HCT116 (cell line): Measurements from ENCODE around the gene BTBD9. TPM values are rescaled to one million over a fixed set of nuclear protein-coding genes. Genes with fewer than 3 reads are reported as not detected.

Experiments used
- ATAC-seq: fragments of 200-7000 bp; cut with Tn5 transposase; 2 replicates; pipeline ENCODE4 v1.9.1; 2020; ENCODE audit warnings: mild to moderate bottlenecking, moderate library complexity
- BruUV-seq: library from RNA; stranded (reverse); fragments of 400-500 nt; replicated peaks from 2 replicates; lab custom pipeline; 2021; lab: Mats Ljungman, UMichigan
- CTCF ChIA-PET: fragments of 300-600 bp; sonication (Branson Sonifier 250); formaldehyde crosslinking; loops from one replicate; lab custom pipeline; 2021; ENCODE audit warnings: antibody characterized with exemption; lab: Charles Lee
- POLR2A ChIA-PET: fragments of 300-600, 350-600 bp; sonication (Branson Sonifier 250); formaldehyde crosslinking; loops from one replicate; lab custom pipeline; 2021; ENCODE audit warnings: antibody characterized with exemption; lab: Charles Lee
- RAD21 ChIA-PET, 2 experiments: fragments of 300-600 bp; sonication (Branson Sonifier 250); formaldehyde crosslinking; loops; one replicate each; lab custom pipeline; 2023; ENCODE audit warnings: low total read pairs in 2 of 2; ENCODE audit not compliant: uncharacterized antibody in 2 of 2, unreplicated experiment in 2 of 2, low non-redundant PET in 1 of 2; lab: Charles Lee
- DNase-seq: peaks from one replicate; pipeline ENCODE4 v3.0.0-alpha.2; 2010; ENCODE audit warnings: low read depth, low spot score
- H2AFZ ChIP-seq: fragments of 200-600 bp; shearing (Covaris generic), sonication (generic); 2 replicates; pipeline ENCODE4 v1.6.1; 2017; ENCODE audit warnings: low read depth, mixed run types, mixed read lengths, antibody characterized with exemption, low read length; ENCODE audit not compliant: poor library complexity, severe bottlenecking
- H3K27ac ChIP-seq: 2 replicates; pipeline ENCODE4 v1.5.1; 2012; ENCODE audit warnings: low read depth, low read length
- H3K27me3 ChIP-seq: fragments of 200-600 bp; sonication (generic); 2 replicates; pipeline ENCODE4 v1.6.1; 2016; ENCODE audit warnings: mixed run types, low read length, mixed read lengths; ENCODE audit not compliant: insufficient read depth
- H3K36me3 ChIP-seq, 2 experiments: fragments of 200-500 bp in 1 of 2; fragments of 200-600 bp in 1 of 2; sonication (Bioruptor generic) in 1 of 2; sonication (generic) in 1 of 2; 2 replicates each; pipeline versions ENCODE4 v1.5.1 to v1.6.1; 2014 to 2016; ENCODE audit warnings: low read length in 2 of 2, inconsistent platforms in 1 of 2, mixed read lengths in 1 of 2, mixed run types in 1 of 2; ENCODE audit not compliant: insufficient read depth in 2 of 2, control insufficient read depth in 1 of 2
- H3K4me1 ChIP-seq, 2 experiments: fragments of 200-600 bp in 1 of 2; sonication (generic) in 1 of 2; 2 replicates each; pipeline versions ENCODE4 v1.5.1 to v1.6.1; 2012 to 2017; ENCODE audit warnings: low read length in 2 of 2, inconsistent platforms in 1 of 2, mild to moderate bottlenecking in 1 of 2, mixed read lengths in 1 of 2, mixed run types in 1 of 2, moderate library complexity in 1 of 2; ENCODE audit not compliant: insufficient read depth in 2 of 2, control insufficient read depth in 1 of 2
- H3K4me2 ChIP-seq: fragments of 200-600 bp; sonication (generic); 2 replicates; pipeline ENCODE4 v1.6.1; 2017; ENCODE audit warnings: mixed run types, low read length, mixed read lengths
- H3K4me3 ChIP-seq, 2 experiments: fragments of 200-600 bp in 1 of 2; sonication (generic) in 1 of 2; replicated peaks in 1 of 2; 2 replicates each; pipeline ENCODE4 v1.5.1; 2011 to 2016; ENCODE audit warnings: low read length in 2 of 2, control low read depth in 1 of 2, low read depth in 1 of 2, mild to moderate bottlenecking in 1 of 2, mixed read lengths in 1 of 2, mixed run types in 1 of 2
- H3K79me2 ChIP-seq: fragments of 200-600 bp; sonication (generic); 2 replicates; pipeline ENCODE4 v1.6.1; 2017; ENCODE audit warnings: mild to moderate bottlenecking, mixed run types, low read length, moderate library complexity, mixed read lengths; ENCODE audit not compliant: insufficient read depth
- H3K9ac ChIP-seq: fragments of 200-600 bp; sonication (generic); 2 replicates; pipeline ENCODE4 v1.6.1; 2016; ENCODE audit warnings: low read length, mixed read lengths
- H3K9me2 ChIP-seq: fragments of 200-600 bp; sonication (generic), shearing (Covaris generic); 2 replicates; pipeline ENCODE4 v1.6.1; 2017; ENCODE audit warnings: mixed run types, mild to moderate bottlenecking, moderate library complexity; ENCODE audit not compliant: insufficient read depth
- H3K9me3 ChIP-seq, 2 experiments: fragments of 200-500 bp in 1 of 2; fragments of 200-600 bp in 1 of 2; sonication (Bioruptor generic) in 1 of 2; sonication (generic) in 1 of 2; 2 replicates each; pipeline ENCODE4 v1.6.1; 2014 to 2017; ENCODE audit warnings: low read length in 2 of 2, mixed read lengths in 2 of 2, inconsistent platforms in 1 of 2, low read depth in 1 of 2, mild to moderate bottlenecking in 1 of 2, mixed run types in 1 of 2, moderate library complexity in 1 of 2; ENCODE audit not compliant: control insufficient read depth in 1 of 2, insufficient read depth in 1 of 2
- H4K20me1 ChIP-seq: fragments of 200-600 bp; sonication (generic), shearing (Covaris generic); 2 replicates; pipeline ENCODE4 v1.6.1; 2017; ENCODE audit warnings: mixed run types, mild to moderate bottlenecking, moderate library complexity; ENCODE audit not compliant: insufficient read depth
- ATF3 ChIP-seq: IDR thresholded peaks from 2 replicates; pipeline ENCODE4 v1.6.1; 2012
- EGR1 ChIP-seq: IDR thresholded peaks from 2 replicates; pipeline ENCODE4 v1.6.1; 2012; ENCODE audit warnings: low read depth
- ELF1 ChIP-seq: IDR thresholded peaks from 2 replicates; pipeline ENCODE4 v1.6.1; 2012; ENCODE audit warnings: low read depth, borderline replicate concordance
- EZH2 ChIP-seq: fragments of 200-600 bp; sonication (generic); IDR thresholded peaks from 2 replicates; pipeline ENCODE4 v1.6.1; 2017; ENCODE audit warnings: antibody characterized with exemption, mixed run types
- MAX ChIP-seq: IDR thresholded peaks from 2 replicates; pipeline ENCODE4 v1.6.1; 2012
- SP1 ChIP-seq: IDR thresholded peaks from 2 replicates; pipeline ENCODE4 v1.6.1; 2012; ENCODE audit warnings: low read depth
- TCF7L2 ChIP-seq: IDR thresholded peaks from 2 replicates; pipeline ENCODE4 v1.7.0; 2011; ENCODE audit warnings: borderline replicate concordance, inconsistent platforms; ENCODE audit not compliant: insufficient read depth, insufficient read length; ENCODE audit errors: extremely low read depth
- YY1 ChIP-seq: IDR thresholded peaks from 2 replicates; pipeline ENCODE4 v1.6.1; 2011; ENCODE audit warnings: low read length, low read depth, moderate library complexity, mild to moderate bottlenecking; ENCODE audit not compliant: insufficient replicate concordance; ENCODE audit errors: extremely low read depth
- intact Hi-C: fragments of 100-400 bp; cut with micrococcal nuclease; formaldehyde crosslinking; loops from 2 replicates; pipeline ENCODE4 v1.10.0; 2022
- total RNA-seq: library from RNA; stranded (reverse); gene quantifications from one replicate; pipeline ENCODE4 v1.2.1, GENCODE V29; 2021; ENCODE audit not compliant: unreplicated experiment

BTBD9 gene
- total RNA-seq, 1 experiment from 2014 or later = 10.9 TPM

- ATAC-seq (no peak), DNase-seq (no peak)
- Histone ChIP-seq H4K20me1 (no peaks in the 10 kb centered on the region), H3K9me2 (no peaks in the 10 kb centered on the region), H3K9ac (no peak overlapping the region), H3K27ac (no peak overlapping the region), H3K9me3 (no peaks in the 10 kb centered on the region), H3K4me3 (no peak overlapping the region), H3K36me3 (no peaks in the 10 kb centered on the region), H3K4me1 (no peaks in the 10 kb centered on the region), H2AFZ (no peak overlapping the region), H3K27me3 (no peaks in the 10 kb centered on the region), H3K4me2 (no peak overlapping the region), H3K79me2 (no peaks in the 10 kb centered on the region)
- no TSS peak for BruUV-seq
- CTCF ChIA-PET = no interaction called here
- no peak for TF ChIP-seq YY1
- TF ChIP-seq MAX = no peak
- TF ChIP-seq EZH2 = no peak
- no peak for TF ChIP-seq SP1
- TF ChIP-seq EGR1 = no peak
- TF ChIP-seq TCF7L2 = no peak
- no peak for TF ChIP-seq ATF3
- intact Hi-C loops = no loop called here
- POLR2A ChIA-PET = no interaction called here
- RAD21 ChIA-PET = no interaction called here
Measured at GRCh38 chr6:38517005-38517404, 122.7 kb downstream of the BTBD9 start.

- intact Hi-C loops = no loop called here
- RAD21 ChIA-PET = no interaction called here
- no TSS peak for BruUV-seq
Measured at GRCh38 chr6:38514399-38514798, 125.3 kb downstream of the BTBD9 start.

More at GRCh38 chr6:38514399-38514798, 125.3 kb downstream of the BTBD9 start:
- DNase-seq (no peak), ATAC-seq (no peak)
- peaks cover 6 to 16% of the 10 kb centered on the region in 2 experiments for H3K4me1 ChIP-seq
- H3K9me3 ChIP-seq = no peaks in the 10 kb centered on the region
- no peaks in the 10 kb centered on the region for H3K79me2 ChIP-seq
- H3K9me2 ChIP-seq = no peaks in the 10 kb centered on the region
- H2AFZ ChIP-seq = no peak overlapping the region
- TF ChIP-seq ELF1 = no peak
- no peak for TF ChIP-seq EGR1
- H3K4me3 ChIP-seq = no peak overlapping the region
- CTCF ChIA-PET = no interaction called here
- H3K4me2 ChIP-seq = no peak overlapping the region
- H3K27ac ChIP-seq = no peak overlapping the region
- H4K20me1 ChIP-seq = no peaks in the 10 kb centered on the region
- H3K36me3 ChIP-seq = no peaks in the 10 kb centered on the region
- no peaks in the 10 kb centered on the region for H3K27me3 ChIP-seq
- no peak overlapping the region for H3K9ac ChIP-seq
- POLR2A ChIA-PET = no interaction called here
